ENCODE measurements around the gene SPNS2. TPM values are rescaled to one million over a fixed set of nuclear protein-coding genes. Genes with fewer than 3 reads are reported as not detected.

The SPNS2 gene
- total and polyA plus RNA-seq, 2 of the 8 experiments (the other 6 are each of a cell fraction or from before 2014, with no cell fraction given): 1.2 to 1.5 TPM

DNA sequence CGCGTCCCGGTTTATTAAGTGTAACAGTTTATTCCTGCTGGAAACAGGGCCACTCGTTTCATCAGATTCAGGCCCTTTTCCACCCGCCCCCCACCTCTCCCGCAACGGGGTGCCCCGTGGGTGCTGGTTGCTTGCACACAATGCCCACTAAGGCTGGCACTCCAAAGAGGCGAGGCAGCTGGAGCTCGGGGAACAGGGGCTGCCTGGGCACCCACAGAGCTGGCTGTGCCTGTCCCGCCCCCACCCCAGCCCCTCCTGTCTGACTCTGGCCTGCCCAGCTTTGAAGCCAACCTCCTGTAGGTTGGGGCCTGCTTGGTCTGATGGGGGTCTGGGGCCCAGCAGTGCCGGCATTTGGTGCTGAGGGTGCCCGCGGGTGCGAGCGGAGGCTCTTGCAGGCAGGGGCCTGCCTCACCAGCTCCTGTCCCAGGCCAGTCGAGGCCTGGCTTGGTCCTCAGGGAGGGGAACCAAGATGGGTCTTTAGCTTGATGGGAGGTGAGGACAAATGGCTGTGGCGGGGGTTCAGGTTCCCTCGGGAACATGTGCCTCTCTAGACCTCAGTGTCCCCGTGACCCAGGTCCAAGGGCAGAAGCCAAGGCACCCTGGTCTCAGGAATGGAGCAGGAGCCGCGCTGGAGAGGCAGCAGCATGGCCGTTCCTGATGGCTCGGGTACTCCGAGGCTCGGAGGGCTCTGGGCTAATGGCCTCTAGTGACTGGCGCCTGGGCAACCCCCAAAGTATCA, 36.4 kb downstream of the SPNS2 start:
- H3K79me2 ChIP-seq (ENCODE audit: control insufficient read depth in 1 of 2, insufficient read depth in 2 of 2, low read length in 2 of 2): no peaks in the 10 kb centered on the region
- H2BK20ac ChIP-seq (ENCODE audit: low read length): no peak overlapping the region
- peak overlapping the region; percentile 46 for H3K4ac ChIP-seq (replicated peaks; ENCODE audit: insufficient read length, low read depth, low read length)
- FAIRE-seq: no peak
- H3K14ac ChIP-seq (ENCODE audit: insufficient read length): no peak overlapping the region
- H4K91ac ChIP-seq (replicated peaks; ENCODE audit: insufficient read length, low read length): no peak overlapping the region
- TF ChIP-seq, protein P1, sequence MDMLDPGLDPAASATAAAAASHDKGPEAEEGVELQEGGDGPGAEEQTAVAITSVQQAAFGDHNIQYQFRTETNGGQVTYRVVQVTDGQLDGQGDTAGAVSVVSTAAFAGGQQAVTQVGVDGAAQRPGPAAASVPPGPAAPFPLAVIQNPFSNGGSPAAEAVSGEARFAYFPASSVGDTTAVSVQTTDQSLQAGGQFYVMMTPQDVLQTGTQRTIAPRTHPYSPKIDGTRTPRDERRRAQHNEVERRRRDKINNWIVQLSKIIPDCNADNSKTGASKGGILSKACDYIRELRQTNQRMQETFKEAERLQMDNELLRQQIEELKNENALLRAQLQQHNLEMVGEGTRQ (IDR thresholded peaks at IDR 0.05; ENCODE audit: low read length): no peak
- no peak for TF ChIP-seq RNF2 (IDR thresholded peaks at IDR 0.05; ENCODE audit: borderline replicate concordance, low read depth, low read length, missing control alignments, poor library complexity, severe bottlenecking)
- no peak for TF ChIP-seq JUN (IDR thresholded peaks at IDR 0.05; ENCODE audit: low read depth, low read length)
- TF ChIP-seq KDM4A (IDR thresholded peaks at IDR 0.05; ENCODE audit: low read depth, low read length, severe bottlenecking): no peak
- TF ChIP-seq NANOG (IDR thresholded peaks at IDR 0.05; ENCODE audit: insufficient read depth, low read depth, low read length, poor library complexity, severe bottlenecking): no peak
- TF ChIP-seq POLR2AphosphoS5 (IDR thresholded peaks at IDR 0.05; ENCODE audit: low read depth, low read length): no peak
- TF ChIP-seq EZH2 (IDR thresholded peaks at IDR 0.05; ENCODE audit: low read depth, low read length, severe bottlenecking): no peak
- TF ChIP-seq POLR2A (IDR thresholded peaks at IDR 0.05; ENCODE audit: control extremely low read depth in 1 of 2, low read depth in 2 of 2, low read length in 2 of 2): 0 out of 3 replicates have a peak, but pooled peaks of 1 of the 2 experiments have one; percentile 1
- TF ChIP-seq YY1 (IDR thresholded peaks at IDR 0.05; ENCODE audit: low read depth, low read length): 0 out of 2 replicates have a peak, but pooled peaks have one; percentile 43
- no peaks in the 10 kb centered on the region for H3K9me3 ChIP-seq (ENCODE audit: insufficient read depth in 2 of 2, low read depth in 1 of 2, low read length in 1 of 2)
- peak overlapping the region; percentile 60 for H3K18ac ChIP-seq (ENCODE audit: extremely low read depth, low read length)
- H3K56ac ChIP-seq (replicated peaks; ENCODE audit: insufficient read length, low read depth, low read length): no peak overlapping the region
- H4K5ac ChIP-seq (ENCODE audit: insufficient read length, low read depth, low read length): no peak overlapping the region
- peak overlapping the region in 1 of 4 experiments; percentile 55; a peak in 3 of 8 replicates for H3K4me3 ChIP-seq (ENCODE audit: extremely low read depth in 1 of 4, insufficient read depth in 2 of 4, low read depth in 3 of 4, low read length in 4 of 4)
- ChIA-PET CTCF (ENCODE audit: partially characterized antibody) (interaction anchor here (0.7 to 3.0 kb wide), 5 partner anchors 8 to 60 kb away, joined by 3 to 12 read pairs (median 3); partner anchors contain the start of genes GGT6 and SPNS2), POLR2A (ENCODE audit: partially characterized antibody) (interaction anchor here (1.0 to 37.1 kb wide), 6 partner anchors 6 to 122 kb away, joined by 3 to 546 read pairs (median 6); partner anchors contain the start of genes GGT6 and MYBBP1A)
- H3K36me3 ChIP-seq (ENCODE audit: control insufficient read depth in 2 of 4, insufficient read depth in 4 of 4, low read length in 3 of 4): peaks cover 0 to 16% (median 12%) of the 10 kb centered on the region in 4 experiments; a peak in 5 of 8 replicates
- peak in 1 of 2 experiments; percentile 66 for DNase-seq (ENCODE audit: low read depth in 1 of 2, low spot score in 2 of 2)
- no peak overlapping the region for H3K9ac ChIP-seq (replicated peaks in 1 of 4; ENCODE audit: extremely low read depth in 1 of 4, low read depth in 3 of 4, low read length in 3 of 4)
- peaks cover 0 to 34% (median 19%) of the 10 kb centered on the region in 4 experiments; a peak in 4 of 7 replicates for H3K27me3 ChIP-seq (replicated peaks in 1 of 4; ENCODE audit: control insufficient read depth in 3 of 4, extremely low read depth in 1 of 4, insufficient read depth in 3 of 4, low read length in 3 of 4)
- H2BK5ac ChIP-seq (ENCODE audit: low read depth, low read length): no peak overlapping the region
- H2BK12ac ChIP-seq (ENCODE audit: low read depth, low read length): 0 out of 2 replicates have a peak overlapping the region, but pooled peaks have one; percentile 29
- no peaks in the 10 kb centered on the region for H3K79me1 ChIP-seq (ENCODE audit: low read depth, low read length)
- peaks cover 0 to 29% (median 16%) of the 10 kb centered on the region in 4 experiments; a peak in 6 of 7 replicates for H3K4me1 ChIP-seq (replicated peaks in 1 of 4; ENCODE audit: control insufficient read depth in 3 of 4, insufficient read depth in 4 of 4, low read length in 3 of 4)
- peak overlapping the region; percentile 61 to 79; a peak in 2 of 4 replicates for H3K4me2 ChIP-seq (ENCODE audit: insufficient read depth in 1 of 2, low read depth in 2 of 2, low read length in 2 of 2)
- 79% methylated on average over 26 of the region's 27 CpGs; no CpG with 5 or more reads in 1 of the 2 experiments for WGBS, 2 experiments (ENCODE audit: extremely low coverage in 1 of 2, insufficient coverage in 1 of 2, insufficient read length in 1 of 2, insufficient replicate concordance in 2 of 2, low coverage in 1 of 2, low lambda C conversion rate in 2 of 2, missing lambda C conversion rate in 1 of 2)
- peaks cover 11 to 13% of the 10 kb centered on the region in 2 experiments for H4K20me1 ChIP-seq (replicated peaks in 1 of 2; ENCODE audit: control insufficient read depth in 1 of 2, insufficient read depth in 2 of 2, low read length in 2 of 2)
- H2AK5ac ChIP-seq (ENCODE audit: low read depth, low read length): no peak overlapping the region
- H2BK120ac ChIP-seq (replicated peaks; ENCODE audit: low read depth, low read length): no peak overlapping the region
- no peak overlapping the region for H2BK15ac ChIP-seq (ENCODE audit: low read length)
- H3K27ac ChIP-seq (ENCODE audit: low read depth, low read length): no peak overlapping the region
- H3K23ac ChIP-seq (ENCODE audit: insufficient read length): no peak overlapping the region
- H2AFZ ChIP-seq (ENCODE audit: low read length): no peak overlapping the region
- peaks cover 4% of the 10 kb centered on the region; the same call in 1 of the 2 replicates for H3K23me2 ChIP-seq (ENCODE audit: low read depth, low read length)
- H4K8ac ChIP-seq (ENCODE audit: extremely low read depth, insufficient read depth, low read length): peak overlapping the region; percentile 31; the same call in 1 of the 2 replicates
